HG03060 (cell line): ENCODE data around the gene CDH13.

Source experiments
- ATAC-seq: cut with Tn5 transposase; IDR thresholded peaks from one replicate; pipeline ENCODE4 v1.9.1; 2021; ENCODE audit warnings: low read depth, moderate number of reproducible peaks; ENCODE audit not compliant: unreplicated experiment

The CDH13 gene

GRCh38 chr16:83609178-83609577, 982.4 kb downstream of the CDH13 start:
- ATAC-seq, result no peak

GRCh38 chr16:83615141-83615952, 988.6 kb downstream of the CDH13 start:
- ATAC-seq, result no peak

DNA sequence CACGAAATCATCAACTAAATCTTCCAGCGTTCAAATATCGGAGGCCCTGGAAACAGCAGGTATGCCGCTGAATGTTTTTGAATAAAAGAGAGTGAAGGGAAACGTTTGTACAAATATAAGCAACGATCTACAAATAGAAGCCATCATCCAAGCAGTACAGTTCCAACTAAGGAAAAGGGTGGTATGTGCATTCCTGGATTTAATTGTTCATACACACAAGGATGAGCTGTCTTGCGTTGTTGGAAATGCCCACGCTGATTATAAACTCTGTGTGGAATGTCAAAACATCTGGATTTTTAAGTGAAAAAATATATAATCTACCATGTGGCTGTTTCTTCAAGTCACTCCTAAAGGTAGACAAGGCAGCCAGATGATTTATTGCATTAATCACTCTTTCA, 989.2 kb downstream of the CDH13 start:
- no peak for ATAC-seq

DNA sequence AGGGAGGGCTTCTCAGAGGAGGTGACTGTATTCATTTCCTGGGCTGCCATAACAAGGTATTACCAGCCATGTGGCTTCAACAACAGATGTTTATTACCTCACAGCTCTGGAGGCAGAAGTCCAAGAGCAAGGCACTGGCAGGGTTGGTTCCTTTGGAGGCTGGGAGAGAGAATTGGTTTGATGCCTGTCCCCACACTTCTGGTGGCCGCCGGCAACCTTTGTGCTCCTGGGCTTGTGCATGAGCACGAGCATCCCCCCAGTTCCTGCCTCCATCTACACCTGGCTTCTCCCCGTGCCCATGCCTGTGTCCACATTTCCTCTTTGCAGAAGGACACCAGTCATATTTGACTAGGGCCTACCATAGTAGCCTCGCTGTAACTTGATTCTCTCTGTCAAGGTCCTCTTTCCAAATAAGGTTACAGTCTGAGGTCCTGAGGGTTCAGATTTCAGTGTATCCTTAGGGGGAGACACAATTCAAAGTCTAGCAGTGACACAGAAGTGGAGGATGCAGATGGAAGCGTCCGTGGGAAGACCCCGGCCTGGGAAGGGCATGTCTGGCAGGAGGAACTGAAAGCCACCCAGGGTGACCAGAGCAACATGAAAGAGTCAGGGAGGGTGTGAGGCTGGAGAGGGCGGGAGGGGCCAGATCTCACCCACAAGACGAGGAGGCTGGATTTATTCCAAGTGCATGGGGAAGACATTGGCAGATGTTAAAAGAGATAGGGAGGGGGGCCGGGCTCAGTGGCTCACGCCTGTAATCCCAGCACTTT, 992.8 kb downstream of the CDH13 start:
- no peak for ATAC-seq

DNA sequence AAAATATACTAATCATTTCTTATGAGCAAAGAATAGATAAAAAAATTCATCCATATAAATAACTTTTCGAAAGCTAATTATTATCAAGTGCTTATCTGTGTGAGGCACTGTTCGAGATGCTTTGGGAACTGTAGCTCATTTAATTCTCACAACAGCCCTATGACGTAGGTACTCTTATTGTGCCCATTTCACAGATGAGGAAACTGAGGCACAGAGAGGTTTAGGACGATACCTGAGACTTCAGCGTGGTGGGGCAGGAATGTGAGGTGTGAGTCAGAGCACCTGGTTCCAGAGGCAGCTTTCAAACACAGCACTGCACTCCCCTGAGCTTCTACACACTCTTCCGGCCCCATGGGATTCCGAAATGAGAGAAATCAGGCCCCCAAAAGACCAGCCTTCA, 995.2 kb downstream of the CDH13 start:
- no peak for ATAC-seq

- no peak for ATAC-seq
Observed at GRCh38 chr16:83623091-83623730, 996.4 kb downstream of the CDH13 start.

- ATAC-seq, result no peak
Observed at GRCh38 chr16:83623892-83624291, 997.1 kb downstream of the CDH13 start.

- no peak for ATAC-seq
Observed at GRCh38 chr16:83624429-83625120, 997.8 kb downstream of the CDH13 start.

- ATAC-seq, result no peak
Observed at GRCh38 chr16:83626204-83626603, 999.4 kb downstream of the CDH13 start.

- ATAC-seq, result no peak
Observed at GRCh38 chr16:83626676-83627075, 999.9 kb downstream of the CDH13 start.

- no peak for ATAC-seq
Observed at GRCh38 chr16:83627996-83628395, 1001.2 kb downstream of the CDH13 start.

DNA sequence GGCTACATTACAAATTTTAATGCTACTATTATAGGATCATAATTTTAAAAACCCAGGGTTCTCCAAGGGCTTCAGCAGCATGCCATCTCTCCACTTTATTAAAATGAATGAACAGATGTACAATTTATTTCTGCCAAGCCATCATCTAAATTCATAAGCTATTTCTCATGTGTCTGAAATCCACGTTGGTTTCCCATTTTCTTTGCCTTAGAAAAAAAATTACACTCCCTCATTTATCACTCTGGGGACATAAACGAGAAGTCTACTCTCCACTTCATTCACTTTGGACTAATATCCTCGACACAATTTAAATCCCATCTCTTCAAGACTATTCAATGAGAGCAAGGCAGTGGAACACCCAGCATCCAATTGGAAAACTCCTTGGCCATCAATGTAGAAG, 1002.7 kb downstream of the CDH13 start:
- no peak for ATAC-seq

DNA sequence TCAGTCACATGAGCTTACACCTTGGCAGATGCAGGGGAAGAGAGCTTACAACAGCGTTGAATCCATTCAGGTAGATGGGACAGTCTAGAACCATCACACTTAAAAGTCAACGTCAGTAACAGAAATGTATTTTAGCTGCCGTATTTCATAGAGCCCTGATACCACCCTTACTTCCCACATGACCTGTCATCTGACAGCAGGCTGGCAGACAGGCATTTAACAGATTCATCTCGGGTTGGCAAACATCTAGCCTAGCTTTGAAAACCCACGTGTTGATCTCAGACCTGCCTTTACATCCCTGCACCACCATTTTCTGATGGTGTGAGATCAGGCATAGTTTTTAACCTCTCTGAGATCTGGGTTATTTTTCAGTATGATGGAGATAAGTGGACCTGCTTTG, 1003.1 kb downstream of the CDH13 start:
- no peak for ATAC-seq

- no peak for ATAC-seq
Observed at GRCh38 chr16:83630979-83631378, 1004.2 kb downstream of the CDH13 start.

DNA sequence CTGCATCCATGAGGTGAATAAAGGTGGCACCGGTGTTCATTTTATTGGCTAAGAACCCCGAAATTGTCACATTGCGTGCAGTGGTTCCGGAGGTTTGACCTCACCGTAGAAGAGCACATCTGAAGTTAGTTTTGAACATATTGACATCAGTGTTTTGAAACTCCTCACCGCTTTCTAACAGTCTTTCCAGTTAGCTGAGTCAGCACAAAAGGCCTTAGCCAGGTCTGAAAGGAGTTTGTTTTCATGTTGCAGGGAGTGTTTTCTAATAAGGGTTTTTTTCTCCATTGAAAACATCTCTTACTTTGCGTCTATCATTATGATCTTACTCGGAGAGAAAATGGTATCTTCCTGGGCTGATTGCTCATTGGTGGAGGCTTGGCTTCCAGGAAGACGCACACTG, 1006.5 kb downstream of the CDH13 start:
- ATAC-seq, result no peak

DNA sequence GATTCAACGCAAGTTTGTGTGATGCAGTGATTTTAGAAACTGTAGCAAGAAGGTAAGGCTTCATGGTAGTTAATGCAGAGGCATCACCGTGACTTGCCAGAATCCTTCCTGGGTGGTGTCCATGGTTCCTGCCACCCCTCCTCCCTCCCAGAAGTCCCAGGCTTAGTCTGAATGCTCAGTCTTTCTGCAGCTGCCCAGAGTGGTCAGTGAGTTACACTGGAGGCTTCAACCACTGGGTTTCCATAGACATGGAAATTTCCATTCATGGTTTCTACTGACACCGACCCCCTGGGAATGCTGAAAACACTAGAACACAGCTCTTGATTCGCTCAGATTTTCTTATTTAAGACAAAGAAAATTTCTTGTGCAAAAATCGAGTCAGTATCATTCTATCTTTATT, 1021.6 kb downstream of the CDH13 start:
- ATAC-seq, result no peak

DNA sequence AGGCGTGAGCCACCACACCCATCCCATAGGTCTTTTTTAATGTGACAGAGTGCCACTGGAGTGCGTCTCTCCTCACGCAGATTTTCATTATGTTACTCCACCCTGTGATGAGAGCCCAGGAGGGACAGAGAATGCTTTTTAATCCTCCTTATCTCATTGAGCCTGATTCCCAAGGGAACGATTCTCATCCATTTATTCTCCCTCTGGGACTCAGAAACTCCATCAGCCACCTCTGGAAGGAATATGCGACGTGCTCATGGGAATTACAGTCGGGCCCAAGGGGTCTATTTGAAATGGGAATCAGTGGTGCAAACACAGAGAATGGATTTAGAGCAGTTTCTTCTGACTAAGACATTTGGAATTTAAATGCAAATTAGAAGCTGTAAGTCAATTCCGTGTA, 1025.1 kb downstream of the CDH13 start:
- ATAC-seq, result no peak

DNA sequence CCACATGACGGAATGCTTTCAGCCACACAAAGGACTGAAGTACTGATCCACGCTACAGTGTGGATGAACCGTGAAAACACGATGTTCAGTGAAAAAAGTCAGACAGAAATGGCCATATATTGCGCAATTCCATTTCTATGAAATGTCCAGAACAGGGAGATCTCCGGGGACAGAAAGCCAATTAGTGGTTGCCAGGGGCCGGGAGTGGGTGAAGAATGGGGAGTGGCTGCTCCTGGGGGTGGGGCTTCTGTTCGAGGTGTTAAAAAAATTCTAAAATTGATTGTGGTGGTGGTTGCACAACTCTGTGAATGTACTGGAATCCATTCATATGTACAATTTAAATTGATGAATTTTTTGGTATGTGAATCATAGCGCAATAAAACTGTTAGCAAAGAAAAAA, 1026.2 kb downstream of the CDH13 start:
- ATAC-seq, result no peak

DNA sequence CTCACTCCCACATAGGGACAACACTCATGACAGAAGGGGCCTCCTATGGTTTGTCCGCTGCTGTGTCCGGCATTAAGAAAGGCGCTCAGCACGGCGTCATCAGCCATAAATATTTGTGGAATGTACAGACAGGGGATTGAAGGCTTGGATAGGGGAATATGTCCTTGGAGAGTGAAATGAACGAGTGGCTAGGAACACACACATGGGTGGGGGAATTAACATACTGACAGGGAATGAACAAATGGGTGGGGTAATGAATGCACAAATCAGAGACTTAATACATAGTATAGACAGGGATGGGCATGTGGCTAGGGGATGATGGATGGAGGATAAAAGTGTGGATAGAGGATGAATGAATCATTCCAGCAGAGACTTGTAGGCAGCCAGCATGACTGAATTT, 1027.0 kb downstream of the CDH13 start:
- no peak for ATAC-seq

DNA sequence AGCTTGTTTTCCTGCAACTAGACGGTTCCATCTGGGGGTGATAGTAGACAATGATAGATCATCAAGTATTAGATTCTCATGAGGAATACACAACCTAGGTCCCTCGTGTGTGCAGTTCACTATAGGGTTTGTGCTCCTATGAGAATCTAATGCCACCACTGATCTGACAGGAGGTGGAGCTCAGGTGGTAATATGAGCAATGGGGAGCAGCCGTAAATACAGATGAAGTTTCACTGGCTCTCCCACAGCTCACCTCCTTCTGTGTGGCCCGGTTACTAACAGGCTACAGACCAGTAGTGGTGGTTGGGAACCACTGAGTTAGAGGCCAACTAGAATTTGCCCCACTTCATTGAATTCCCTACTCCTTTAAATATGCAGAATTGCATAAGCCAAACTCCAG, 1033.5 kb downstream of the CDH13 start:
- no peak for ATAC-seq

- ATAC-seq, result no peak
Observed at GRCh38 chr16:83661656-83662055, 1034.9 kb downstream of the CDH13 start.
